SJSA1 (cell line): Measurements from ENCODE around the gene POU3F1. TPM values are rescaled to one million over a fixed set of nuclear protein-coding genes. Genes with fewer than 3 reads are reported as not detected.

Source experiments
- DNase-seq, 2 experiments: peaks; one replicate each; pipeline ENCODE4 v3.0.0-alpha.2; 2015 to 2020; ENCODE audit warnings: low spot score in 2 of 2, low read depth in 1 of 2
- H3K27ac ChIP-seq: fragments of 250-450 bp; sonication (Bioruptor Pico); 2 replicates; pipeline ENCODE4 v1.5.1; 2020; ENCODE audit warnings: mild to moderate bottlenecking, moderate library complexity
- H3K27me3 ChIP-seq: fragments of 250-450 bp; sonication (Bioruptor Pico); replicated peaks from 2 replicates; pipeline ENCODE4 v1.5.1; 2020; ENCODE audit warnings: mild to moderate bottlenecking, moderate library complexity
- H3K36me3 ChIP-seq: fragments of 250-450 bp; sonication (Bioruptor Pico); 2 replicates; pipeline ENCODE4 v1.5.1; 2020; ENCODE audit warnings: mild to moderate bottlenecking
- H3K4me1 ChIP-seq: fragments of 250-450 bp; sonication (Bioruptor Pico); replicated peaks from 2 replicates; pipeline ENCODE4 v1.6.1; 2021; ENCODE audit warnings: mild to moderate bottlenecking
- H3K4me3 ChIP-seq: fragments of 250-450 bp; sonication (Bioruptor Pico); 2 replicates; pipeline ENCODE4 v1.5.1; 2020; ENCODE audit warnings: mild to moderate bottlenecking
- H3K9me3 ChIP-seq: fragments of 250-450 bp; sonication (Bioruptor Pico); replicated peaks from 2 replicates; pipeline ENCODE4 v1.5.1; 2020; ENCODE audit warnings: mild to moderate bottlenecking
- total RNA-seq: library from RNA; depleted of rRNA; stranded (reverse); fragments of >200 nt; shearing (Covaris generic); gene quantifications from 2 replicates; pipeline ENCODE4 v1.2.3, GENCODE V29; 2014; rRNA removed

POU3F1 gene
- total RNA-seq, result 0.26 TPM in 1 of 2 replicates, not detected in the other

- peaks cover 5% of the 10 kb centered on the region; the same call in 1 of the 2 replicates for H3K9me3 ChIP-seq
- H3K4me1 ChIP-seq, result peaks cover 25% of the 10 kb centered on the region
- DNase-seq, result peak in 1 of 2 experiments; percentile 28
- H3K27ac ChIP-seq, result no peak within 1 kb of the TSS
- peak within 1 kb of the TSS; percentile 49 for H3K4me3 ChIP-seq
- no peaks in the 10 kb centered on the region for H3K36me3 ChIP-seq
- peaks cover 55% of the 10 kb centered on the region for H3K27me3 ChIP-seq
These were observed at the start of gene POU3F1 for GRCh38 chr1:38046333-38046883. Gene POU3F1 (minus strand): TSS chr1:38046793. CDS start chr1:38046743, 50 bp downstream.

- Histone ChIP-seq H3K9me3 (no peaks in the 10 kb centered on the region), H3K27ac (no peak overlapping the region), H3K4me3 (no peak overlapping the region), H3K36me3 (no peaks in the 10 kb centered on the region), H3K27me3 (no peaks in the 10 kb centered on the region), H3K4me1 (peaks cover under 1% of the 10 kb centered on the region; the same call in 1 of the 2 replicates)
- DNase-seq, result no peak
These were observed 48.9 kb upstream of the POU3F1 start for GRCh38 chr1:38095454-38095931.

GRCh38 chr1:38094711-38095290 lies 48.2 kb upstream of the POU3F1 start:
- Histone ChIP-seq H3K4me1 (peaks cover 7% of the 10 kb centered on the region), H3K4me3 (no peak overlapping the region), H3K9me3 (no peaks in the 10 kb centered on the region), H3K36me3 (no peaks in the 10 kb centered on the region), H3K27ac (no peak overlapping the region), H3K27me3 (no peaks in the 10 kb centered on the region)
- no peak for DNase-seq

- no peak for DNase-seq
- H3K27ac ChIP-seq, result no peak overlapping the region
These were observed 47.3 kb upstream of the POU3F1 start for GRCh38 chr1:38093569-38094520.

GRCh38 chr1:38092256-38092655 lies 45.7 kb upstream of the POU3F1 start:
- Histone ChIP-seq H3K27ac (no peak overlapping the region), H3K4me3 (no peak overlapping the region), H3K27me3 (no peaks in the 10 kb centered on the region), H3K9me3 (no peaks in the 10 kb centered on the region), H3K4me1 (peaks cover 7% of the 10 kb centered on the region), H3K36me3 (no peaks in the 10 kb centered on the region)
- no peak for DNase-seq

More at GRCh38 chr1:38093569-38094520, 47.3 kb upstream of the POU3F1 start:
- peaks cover 7% of the 10 kb centered on the region for H3K4me1 ChIP-seq
- H3K4me3 ChIP-seq, result no peak overlapping the region
- H3K9me3 ChIP-seq, result no peaks in the 10 kb centered on the region
- no peaks in the 10 kb centered on the region for H3K27me3 ChIP-seq
- no peaks in the 10 kb centered on the region for H3K36me3 ChIP-seq

- Histone ChIP-seq H3K9me3 (no peaks in the 10 kb centered on the region), H3K4me3 (no peak overlapping the region), H3K27me3 (no peaks in the 10 kb centered on the region), H3K4me1 (peaks cover 7% of the 10 kb centered on the region), H3K36me3 (no peaks in the 10 kb centered on the region), H3K27ac (no peak overlapping the region)
- no peak for DNase-seq
These were observed 44.2 kb upstream of the POU3F1 start for GRCh38 chr1:38090796-38091195.

GRCh38 chr1:38089712-38090360 lies 43.2 kb upstream of the POU3F1 start:
- H3K36me3 ChIP-seq, result no peaks in the 10 kb centered on the region
- DNase-seq, result no peak
- no peak overlapping the region for H3K4me3 ChIP-seq
- H3K9me3 ChIP-seq, result no peaks in the 10 kb centered on the region
- H3K27me3 ChIP-seq, result no peaks in the 10 kb centered on the region
- H3K27ac ChIP-seq, result no peak overlapping the region
- peaks cover 7% of the 10 kb centered on the region for H3K4me1 ChIP-seq

GRCh38 chr1:38088791-38089190 lies 42.2 kb upstream of the POU3F1 start:
- Histone ChIP-seq H3K36me3 (no peaks in the 10 kb centered on the region), H3K4me1 (peaks cover 7% of the 10 kb centered on the region), H3K4me3 (no peak overlapping the region), H3K27me3 (no peaks in the 10 kb centered on the region), H3K27ac (no peak overlapping the region), H3K9me3 (no peaks in the 10 kb centered on the region)
- DNase-seq, result no peak

- Histone ChIP-seq H3K27ac (no peak overlapping the region), H3K36me3 (no peaks in the 10 kb centered on the region), H3K4me3 (no peak overlapping the region), H3K9me3 (no peaks in the 10 kb centered on the region), H3K27me3 (no peaks in the 10 kb centered on the region), H3K4me1 (peaks cover 7% of the 10 kb centered on the region)
- DNase-seq, result no peak
These were observed 41.8 kb upstream of the POU3F1 start for GRCh38 chr1:38088366-38088765.

- H3K27ac ChIP-seq, result no peak overlapping the region
- no peak for DNase-seq
- H3K36me3 ChIP-seq, result no peaks in the 10 kb centered on the region
- no peaks in the 10 kb centered on the region for H3K9me3 ChIP-seq
- no peak overlapping the region for H3K4me3 ChIP-seq
- H3K4me1 ChIP-seq, result peaks cover 7% of the 10 kb centered on the region
- H3K27me3 ChIP-seq, result no peaks in the 10 kb centered on the region
These were observed 41.1 kb upstream of the POU3F1 start for GRCh38 chr1:38087676-38088075.

- H3K27me3 ChIP-seq, result no peaks in the 10 kb centered on the region
- no peaks in the 10 kb centered on the region for H3K9me3 ChIP-seq
- no peaks in the 10 kb centered on the region for H3K36me3 ChIP-seq
- H3K27ac ChIP-seq, result no peak overlapping the region
- no peak overlapping the region for H3K4me3 ChIP-seq
- DNase-seq, result no peak
- peaks cover 7% of the 10 kb centered on the region for H3K4me1 ChIP-seq
These were observed 39.2 kb upstream of the POU3F1 start for GRCh38 chr1:38085666-38086330.

- no peaks in the 10 kb centered on the region for H3K9me3 ChIP-seq
- no peaks in the 10 kb centered on the region for H3K27me3 ChIP-seq
- no peak overlapping the region for H3K4me3 ChIP-seq
- no peak for DNase-seq
- H3K36me3 ChIP-seq, result no peaks in the 10 kb centered on the region
- no peak overlapping the region for H3K27ac ChIP-seq
- no peaks in the 10 kb centered on the region; the same call in 1 of the 2 replicates for H3K4me1 ChIP-seq
These were observed 38.1 kb upstream of the POU3F1 start for GRCh38 chr1:38084700-38085099.

GRCh38 chr1:38084113-38084512 lies 37.5 kb upstream of the POU3F1 start:
- Histone ChIP-seq H3K36me3 (no peaks in the 10 kb centered on the region), H3K27ac (no peak overlapping the region), H3K4me1 (no peaks in the 10 kb centered on the region), H3K27me3 (no peaks in the 10 kb centered on the region), H3K4me3 (no peak overlapping the region), H3K9me3 (no peaks in the 10 kb centered on the region)
- DNase-seq, result no peak
